ENCODE data around the gene SMC4.
A peak's percentile ranks its signal among the peaks of the same experiment; 100 is the strongest.

The SMC4 gene

GRCh38 chr3:160378331-160379109 lies 20.9 kb upstream of the SMC4 start:
- no peak overlapping the region for H4K12ac ChIP-seq (ENCODE audit: low read depth, low read length)
- H3K4me3 ChIP-seq (ENCODE audit: low read depth, low read length), result no peak overlapping the region
- H2AFZ ChIP-seq (ENCODE audit: insufficient read depth, low read length, poor library complexity), result no peak overlapping the region
- H3K9ac ChIP-seq (ENCODE audit: low read length), result no peak overlapping the region
- no peak overlapping the region for H3K4ac ChIP-seq (ENCODE audit: low read depth, low read length)
- H3K79me2 ChIP-seq (ENCODE audit: control insufficient read depth, insufficient read depth, low read length, poor library complexity), result no peaks in the 10 kb centered on the region
- H3K9me3 ChIP-seq (ENCODE audit: insufficient read depth, low read depth, low read length), result no peaks in the 10 kb centered on the region
- H4K8ac ChIP-seq (ENCODE audit: low read depth, low read length), result no peak overlapping the region
- no peak overlapping the region for H2BK5ac ChIP-seq (ENCODE audit: low read depth, low read length, poor library complexity)
- H3K27me3 ChIP-seq (ENCODE audit: insufficient read depth, low read length), result no peaks in the 10 kb centered on the region
- H4K91ac ChIP-seq (ENCODE audit: low read depth, low read length), result no peak overlapping the region
- H3K23ac ChIP-seq (ENCODE audit: low read length), result no peak overlapping the region
- H2AK5ac ChIP-seq (ENCODE audit: low read length), result no peak overlapping the region
- WGBS (ENCODE audit: extremely low coverage, insufficient coverage, insufficient read length), result no CpG with 5 or more reads among the region's 1 CpG
- peaks cover 2% of the 10 kb centered on the region for H3K79me1 ChIP-seq (ENCODE audit: low read length)
- no peak overlapping the region for H3K27ac ChIP-seq (ENCODE audit: low read depth, low read length)
- no peak overlapping the region for H2BK12ac ChIP-seq (ENCODE audit: low read length)
- H3K14ac ChIP-seq (ENCODE audit: low read length), result no peak overlapping the region
- no peak for DNase-seq
- peaks cover 2% of the 10 kb centered on the region in 2 experiments for H3K36me3 ChIP-seq (ENCODE audit: control insufficient read depth in 1 of 2, insufficient read depth in 2 of 2, low read length in 2 of 2)
- no peak overlapping the region for H3K4me2 ChIP-seq (ENCODE audit: low read length)
- H2BK120ac ChIP-seq (ENCODE audit: insufficient read depth, low read length, poor library complexity), result no peak overlapping the region
- no peak overlapping the region for H3K18ac ChIP-seq (ENCODE audit: low read length)
- peaks cover 5% of the 10 kb centered on the region in 2 experiments for H3K4me1 ChIP-seq (ENCODE audit: control insufficient read depth in 1 of 2, insufficient read depth in 2 of 2, low read length in 2 of 2)

- WGBS (ENCODE audit: extremely low coverage, insufficient coverage, insufficient read length), result no CpG with 5 or more reads among the region's 4 CpGs
These were observed 19.7 kb upstream of the SMC4 start for GRCh38 chr3:160379628-160380214.

GRCh38 chr3:160381470-160381869 lies 18.0 kb upstream of the SMC4 start:
- H3K23ac ChIP-seq (ENCODE audit: low read length), result no peak overlapping the region
- H2AK5ac ChIP-seq (ENCODE audit: low read length), result no peak overlapping the region
- no peak overlapping the region for H2BK120ac ChIP-seq (ENCODE audit: insufficient read depth, low read length, poor library complexity)
- no peaks in the 10 kb centered on the region for H3K9me3 ChIP-seq (ENCODE audit: insufficient read depth, low read depth, low read length)
- no peak overlapping the region for H2AFZ ChIP-seq (ENCODE audit: insufficient read depth, low read length, poor library complexity)
- H3K4me2 ChIP-seq (ENCODE audit: low read length), result no peak overlapping the region
- no peak overlapping the region for H4K8ac ChIP-seq (ENCODE audit: low read depth, low read length)
- no peaks in the 10 kb centered on the region for H3K27me3 ChIP-seq (ENCODE audit: insufficient read depth, low read length)
- no peak overlapping the region for H2BK5ac ChIP-seq (ENCODE audit: low read depth, low read length, poor library complexity)
- no peak overlapping the region for H3K9ac ChIP-seq (ENCODE audit: low read length)
- H3K18ac ChIP-seq (ENCODE audit: low read length), result no peak overlapping the region
- no peak overlapping the region for H2BK12ac ChIP-seq (ENCODE audit: low read length)
- H3K4me3 ChIP-seq (ENCODE audit: low read depth, low read length), result no peak overlapping the region
- no peak overlapping the region for H4K91ac ChIP-seq (ENCODE audit: low read depth, low read length)
- WGBS (ENCODE audit: extremely low coverage, insufficient coverage, insufficient read length), result no CpG with 5 or more reads among the region's 1 CpG
- no peak for DNase-seq
- no peaks in the 10 kb centered on the region for H3K36me3 ChIP-seq (ENCODE audit: control insufficient read depth in 1 of 2, insufficient read depth in 2 of 2, low read length in 2 of 2)
- H3K14ac ChIP-seq (ENCODE audit: low read length), result no peak overlapping the region
- H3K79me1 ChIP-seq (ENCODE audit: low read length), result peaks cover 2% of the 10 kb centered on the region
- H3K27ac ChIP-seq (ENCODE audit: low read depth, low read length), result no peak overlapping the region
- H3K79me2 ChIP-seq (ENCODE audit: control insufficient read depth, insufficient read depth, low read length, poor library complexity), result no peaks in the 10 kb centered on the region
- no peak overlapping the region for H3K4ac ChIP-seq (ENCODE audit: low read depth, low read length)
- H3K4me1 ChIP-seq (ENCODE audit: control insufficient read depth in 1 of 2, insufficient read depth in 2 of 2, low read length in 2 of 2), result peaks cover 5 to 7% of the 10 kb centered on the region in 2 experiments
- no peak overlapping the region for H4K12ac ChIP-seq (ENCODE audit: low read depth, low read length)

More at GRCh38 chr3:160379628-160380214, 19.7 kb upstream of the SMC4 start:
- Histone ChIP-seq H3K4me2 (ENCODE audit: low read length) (no peak overlapping the region), H4K8ac (ENCODE audit: low read depth, low read length) (no peak overlapping the region), H2BK12ac (ENCODE audit: low read length) (no peak overlapping the region), H3K4me1 (ENCODE audit: control insufficient read depth in 1 of 2, insufficient read depth in 2 of 2, low read length in 2 of 2) (peaks cover 5 to 7% of the 10 kb centered on the region in 2 experiments), H3K36me3 (ENCODE audit: control insufficient read depth in 1 of 2, insufficient read depth in 2 of 2, low read length in 2 of 2) (no peaks in the 10 kb centered on the region), H3K18ac (ENCODE audit: low read length) (no peak overlapping the region), H2BK5ac (ENCODE audit: low read depth, low read length, poor library complexity) (no peak overlapping the region), H3K27ac (ENCODE audit: low read depth, low read length) (peak overlapping the region; percentile 20), H3K14ac (ENCODE audit: low read length) (no peak overlapping the region), H3K4ac (ENCODE audit: low read depth, low read length) (no peak overlapping the region), H3K23ac (ENCODE audit: low read length) (no peak overlapping the region), H2AFZ (ENCODE audit: insufficient read depth, low read length, poor library complexity) (no peak overlapping the region), H3K9me3 (ENCODE audit: insufficient read depth, low read depth, low read length) (no peaks in the 10 kb centered on the region), H4K12ac (ENCODE audit: low read depth, low read length) (no peak overlapping the region), H3K9ac (ENCODE audit: low read length) (no peak overlapping the region), H3K4me3 (ENCODE audit: low read depth, low read length) (no peak overlapping the region), H4K91ac (ENCODE audit: low read depth, low read length) (no peak overlapping the region), H3K27me3 (ENCODE audit: insufficient read depth, low read length) (no peaks in the 10 kb centered on the region), H3K79me1 (ENCODE audit: low read length) (peaks cover 2% of the 10 kb centered on the region), H2BK120ac (ENCODE audit: insufficient read depth, low read length, poor library complexity) (no peak overlapping the region), H3K79me2 (ENCODE audit: control insufficient read depth, insufficient read depth, low read length, poor library complexity) (no peaks in the 10 kb centered on the region), H2AK5ac (ENCODE audit: low read length) (no peak overlapping the region)
- DNase-seq, result peak in 1 of 2 donors; percentile 25

- Histone ChIP-seq H3K4ac (ENCODE audit: low read depth, low read length) (no peak overlapping the region), H3K4me2 (ENCODE audit: low read length) (no peak overlapping the region), H2AFZ (ENCODE audit: insufficient read depth, low read length, poor library complexity) (no peak overlapping the region), H2BK120ac (ENCODE audit: insufficient read depth, low read length, poor library complexity) (no peak overlapping the region), H3K79me2 (ENCODE audit: control insufficient read depth, insufficient read depth, low read length, poor library complexity) (no peaks in the 10 kb centered on the region), H3K27ac (ENCODE audit: low read depth, low read length) (no peak overlapping the region), H2BK5ac (ENCODE audit: low read depth, low read length, poor library complexity) (no peak overlapping the region), H3K36me3 (ENCODE audit: control insufficient read depth in 1 of 2, insufficient read depth in 2 of 2, low read length in 2 of 2) (no peaks in the 10 kb centered on the region), H3K23ac (ENCODE audit: low read length) (no peak overlapping the region), H4K8ac (ENCODE audit: low read depth, low read length) (no peak overlapping the region), H3K18ac (ENCODE audit: low read length) (no peak overlapping the region), H4K91ac (ENCODE audit: low read depth, low read length) (no peak overlapping the region), H3K14ac (ENCODE audit: low read length) (no peak overlapping the region), H2BK12ac (ENCODE audit: low read length) (no peak overlapping the region), H3K4me1 (ENCODE audit: control insufficient read depth in 1 of 2, insufficient read depth in 2 of 2, low read length in 2 of 2) (peaks cover 5 to 7% of the 10 kb centered on the region in 2 experiments), H3K79me1 (ENCODE audit: low read length) (peaks cover 2% of the 10 kb centered on the region), H2AK5ac (ENCODE audit: low read length) (no peak overlapping the region), H3K4me3 (ENCODE audit: low read depth, low read length) (no peak overlapping the region), H3K9me3 (ENCODE audit: insufficient read depth, low read depth, low read length) (no peaks in the 10 kb centered on the region), H3K9ac (ENCODE audit: low read length) (no peak overlapping the region), H3K27me3 (ENCODE audit: insufficient read depth, low read length) (no peaks in the 10 kb centered on the region), H4K12ac (ENCODE audit: low read depth, low read length) (no peak overlapping the region)
- no peak for DNase-seq
- WGBS (ENCODE audit: extremely low coverage, insufficient coverage, insufficient read length), result no CpG with 5 or more reads among the region's 5 CpGs
These were observed 14.7 kb upstream of the SMC4 start for GRCh38 chr3:160384639-160385318.
